ENCODE results near the gene INO80C.

Gene INO80C

GRCh38 chr18:35430721-35431373 lies 66.9 kb downstream of the INO80C start:
- no peak for DNase-seq (ENCODE audit: low read depth in 2 of 2)

- DNase-seq (ENCODE audit: low read depth in 2 of 2) = no peak
These were observed 71.0 kb downstream of the INO80C start for GRCh38 chr18:35426786-35427185.

- DNase-seq (ENCODE audit: low read depth in 2 of 2) = no peak
These were observed 73.4 kb downstream of the INO80C start for GRCh38 chr18:35424356-35424755.

- DNase-seq (ENCODE audit: low read depth in 2 of 2) = no peak
These were observed 75.5 kb downstream of the INO80C start for GRCh38 chr18:35422237-35422636.

- no peak for DNase-seq (ENCODE audit: low read depth in 2 of 2)
These were observed 79.2 kb downstream of the INO80C start for GRCh38 chr18:35418610-35419009.
